ENCODE results near the gene MFAP3L.

The MFAP3L gene

GRCh38 chr4:170027181-170027829 lies 1.1 kb upstream of the MFAP3L start:
- peak overlapping the region; percentile 57 for H3K4me3 ChIP-seq (ENCODE audit: low read depth, low read length)
- no peak for TF ChIP-seq CTCF (IDR thresholded peaks at IDR 0.05; ENCODE audit: borderline replicate concordance, insufficient read depth, low read depth, low read length)

- H3K4me3 ChIP-seq (ENCODE audit: low read depth, low read length): peak overlapping the region; percentile 24
- no peak for TF ChIP-seq CTCF (IDR thresholded peaks at IDR 0.05; ENCODE audit: borderline replicate concordance, insufficient read depth, low read depth, low read length)
Observed at GRCh38 chr4:170025523-170026252, 507 bp downstream of the MFAP3L start.

GRCh38 chr4:170022211-170022610 lies 4.0 kb downstream of the MFAP3L start:
- no peak for TF ChIP-seq CTCF (IDR thresholded peaks at IDR 0.05; ENCODE audit: borderline replicate concordance, insufficient read depth, low read depth, low read length)
- H3K4me3 ChIP-seq (ENCODE audit: low read depth, low read length): no peak overlapping the region

- TF ChIP-seq CTCF (IDR thresholded peaks at IDR 0.05; ENCODE audit: borderline replicate concordance, insufficient read depth, low read depth, low read length): no peak
- no peak overlapping the region for H3K4me3 ChIP-seq (ENCODE audit: low read depth, low read length)
Observed at GRCh38 chr4:170017252-170017651, 8.9 kb downstream of the MFAP3L start.

- no peak for TF ChIP-seq CTCF (IDR thresholded peaks at IDR 0.05; ENCODE audit: borderline replicate concordance, insufficient read depth, low read depth, low read length)
- H3K4me3 ChIP-seq (ENCODE audit: low read depth, low read length): no peak overlapping the region
Observed at GRCh38 chr4:170015285-170015684, 10.9 kb downstream of the MFAP3L start.

- TF ChIP-seq CTCF (IDR thresholded peaks at IDR 0.05; ENCODE audit: borderline replicate concordance, insufficient read depth, low read depth, low read length): no peak
- no peak overlapping the region for H3K4me3 ChIP-seq (ENCODE audit: low read depth, low read length)
Observed at GRCh38 chr4:170014359-170015011, 11.7 kb downstream of the MFAP3L start.
